ENCODE data around the gene PTX3.

DNA sequence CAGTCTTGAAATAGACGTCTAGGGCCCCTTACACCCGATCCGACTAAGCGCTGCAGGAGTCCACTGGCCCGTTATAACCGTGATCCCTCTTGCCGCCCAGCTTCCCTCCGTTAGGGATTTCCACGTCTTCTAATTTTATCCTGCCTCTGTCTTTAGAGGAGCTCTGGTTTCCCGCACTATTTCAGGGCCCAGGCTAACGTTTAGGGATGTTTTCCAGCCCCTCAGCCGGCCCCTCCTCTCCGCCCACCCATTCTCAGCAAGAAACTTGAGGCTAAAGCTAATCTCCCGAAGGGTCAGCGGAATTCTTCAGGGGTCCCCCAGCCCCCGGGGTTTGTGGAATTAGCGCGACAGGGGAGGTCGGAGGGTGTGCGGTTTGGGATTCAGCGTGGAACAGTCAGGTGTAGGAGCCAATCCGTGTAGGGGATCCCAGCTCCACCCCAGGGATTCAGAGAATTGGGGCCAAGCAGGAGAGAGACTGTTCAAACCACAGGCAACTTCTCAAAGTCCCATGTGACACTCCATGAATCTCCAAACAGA, 1.6 kb downstream of the PTX3 start:
- TF ChIP-seq ARNT (IDR thresholded peaks at IDR 0.05) (no peak), SUZ12 (IDR thresholded peaks at IDR 0.05) (no peak), FOXM1 (IDR thresholded peaks at IDR 0.05; ENCODE audit: borderline replicate concordance) (no peak), BHLHE40 (IDR thresholded peaks at IDR 0.05; ENCODE audit: borderline replicate concordance) (no peak), TARDBP (IDR thresholded peaks at IDR 0.05) (no peak), CTBP1 (IDR thresholded peaks at IDR 0.05; ENCODE audit: borderline replicate concordance) (no peak), L3MBTL2 (conservative IDR thresholded peaks at IDR 0.05) (peak; percentile 16; the same call in 1 of the 2 replicates), FOXK2 (IDR thresholded peaks at IDR 0.05) (no peak), SP1 (IDR thresholded peaks at IDR 0.05) (no peak)
- TF ChIP-seq, protein P1, sequence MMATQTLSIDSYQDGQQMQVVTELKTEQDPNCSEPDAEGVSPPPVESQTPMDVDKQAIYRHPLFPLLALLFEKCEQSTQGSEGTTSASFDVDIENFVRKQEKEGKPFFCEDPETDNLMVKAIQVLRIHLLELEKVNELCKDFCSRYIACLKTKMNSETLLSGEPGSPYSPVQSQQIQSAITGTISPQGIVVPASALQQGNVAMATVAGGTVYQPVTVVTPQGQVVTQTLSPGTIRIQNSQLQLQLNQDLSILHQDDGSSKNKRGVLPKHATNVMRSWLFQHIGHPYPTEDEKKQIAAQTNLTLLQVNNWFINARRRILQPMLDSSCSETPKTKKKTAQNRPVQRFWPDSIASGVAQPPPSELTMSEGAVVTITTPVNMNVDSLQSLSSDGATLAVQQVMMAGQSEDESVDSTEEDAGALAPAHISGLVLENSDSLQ (IDR thresholded peaks at IDR 0.05): no peak

Data from HEK293T (cell line).